SH-SY5Y (cell line): ENCODE data around the gene NEDD4L.

ENCODE experiments used
- GATA2 ChIP-seq: IDR thresholded peaks from 2 replicates; pipeline ENCODE4 v1.6.1; 2011; ENCODE audit warnings: mild to moderate bottlenecking, low read depth, low read length
- GATA3 ChIP-seq: IDR thresholded peaks from 2 replicates; pipeline ENCODE4 v1.6.1; 2011; ENCODE audit warnings: low read depth, mild to moderate bottlenecking, low read length, moderate library complexity

GRCh38 chr18:58438161-58438957, 394.3 kb downstream of the NEDD4L start:
- TF ChIP-seq GATA3, result no peak
- no peak for TF ChIP-seq GATA2
